Esophagus muscularis mucosa (tissue), 4 donors: ENCODE data around the gene EYA2. TPM values are rescaled to one million over a fixed set of nuclear protein-coding genes. Genes with fewer than 3 reads are reported as not detected.

Source experiments
- DNase-seq: peaks from one replicate; pipeline ENCODE4 v3.0.0-alpha.2; 2017; ENCODE audit errors: extremely low spot score
- H3K27ac ChIP-seq, 4 donors: fragments of 200-600 bp; sonication (generic); replicated peaks in 1 of 4; 1 replicate in 3 of 4; 2 replicates in 1 of 4; pipeline ENCODE4 v1.5.1; 2016 to 2019; ENCODE audit warnings: mild to moderate bottlenecking in 1 of 4
- H3K27me3 ChIP-seq, 4 donors: fragments of 200-600 bp; sonication (generic); one replicate each; pipeline versions ENCODE4 v1.5.1 to v1.6.0; 2016 to 2019
- H3K36me3 ChIP-seq, 4 donors: fragments of 200-600 bp; sonication (generic); one replicate each; pipeline ENCODE4 v1.5.1; 2016 to 2019
- H3K4me1 ChIP-seq, 4 donors: fragments of 200-600 bp; sonication (generic); one replicate each; pipeline ENCODE4 v1.5.1; 2016 to 2019
- H3K4me3 ChIP-seq, 4 donors: fragments of 200-600 bp; sonication (generic); 1 replicate in 2 of 4; 2 replicates in 2 of 4; pipeline ENCODE4 v1.5.1; 2016 to 2019; ENCODE audit warnings: mild to moderate bottlenecking in 4 of 4, moderate library complexity in 1 of 4
- H3K9me3 ChIP-seq, 4 donors: fragments of 200-600 bp; sonication (generic); 1 replicate in 3 of 4; 2 replicates in 1 of 4; pipeline ENCODE4 v1.5.1; 2016 to 2019
- CTCF ChIP-seq, 3 experiments: fragments of 200-600 bp in 2 of 3; fragments of 450-650 bp in 1 of 3; sonication (generic) in 2 of 3; IDR thresholded peaks; one replicate each; pipeline ENCODE4 v1.5.1; 2017 to 2019; ENCODE audit warnings: antibody characterized with exemption in 3 of 3, mild to moderate bottlenecking in 2 of 3, moderate library complexity in 1 of 3
- EP300 ChIP-seq: sonication (generic); formaldehyde crosslinking; IDR thresholded peaks from one replicate; pipeline ENCODE4 v1.6.1; 2017; ENCODE audit warnings: antibody characterized with exemption
- POLR2A ChIP-seq: fragments of 450-650 bp; IDR thresholded peaks from one replicate; pipeline ENCODE4 v1.6.1; 2017; ENCODE audit warnings: antibody characterized with exemption, moderate library complexity, mild to moderate bottlenecking, low read depth
- POLR2AphosphoS5 ChIP-seq, 2 donors: sonication (generic); formaldehyde crosslinking; IDR thresholded peaks; one replicate each; pipeline ENCODE4 v1.6.1; 2017; ENCODE audit warnings: antibody characterized with exemption in 2 of 2
- WGBS: methylation state at CpG from one replicate; pipeline ENCODE4 v1.1.5; 2018; 5-methylcytosine and 5-hydroxymethylcytosine counted together
- intact Hi-C: fragments of 100-400 bp; cut with DNase I; formaldehyde crosslinking; loops from one replicate; pipeline ENCODE4 v1.15.1; 2023
- total RNA-seq, 4 donors: library from RNA; depleted of rRNA; stranded (reverse); fragments of >200 nt; gene quantifications; one replicate each; pipeline versions ENCODE4 v1.1.0 to v1.2.1, GENCODE V29; 2016

EYA2 gene
- total RNA-seq, 4 donors from 2014 or later = 1.2 to 5.9 (median 4.2) TPM

- no peak overlapping the region for H3K27ac ChIP-seq
- TF ChIP-seq CTCF (IDR thresholded peaks at IDR 0.05) (no peak), EP300 (no peak)
- 95% methylated on average over 7 of the region's 7 CpGs for WGBS
- intact Hi-C loops = no loop called here
- no peaks in the 10 kb centered on the region for H3K27me3 ChIP-seq
- no peak for DNase-seq
- H3K36me3 ChIP-seq = peaks cover 64 to 92% (median 78%) of the 10 kb centered on the region in 4 donors
- H3K4me3 ChIP-seq = no peak overlapping the region
- H3K9me3 ChIP-seq = no peaks in the 10 kb centered on the region
- peaks cover 0 to 3% (median 0%) of the 10 kb centered on the region in 4 donors for H3K4me1 ChIP-seq
These were observed 316.4 kb downstream of the EYA2 start for GRCh38 chr20:47211036-47211435.

- H3K36me3 ChIP-seq = peaks cover 64 to 100% (median 91%) of the 10 kb centered on the region in 4 donors
- H3K27ac ChIP-seq = no peak overlapping the region
- WGBS = 94% methylated on average over 9 of the region's 9 CpGs
- H3K4me3 ChIP-seq = no peak overlapping the region
- peaks cover 0 to 8% (median under 1%) of the 10 kb centered on the region in 4 donors for H3K4me1 ChIP-seq
- DNase-seq = no peak
- H3K9me3 ChIP-seq = no peaks in the 10 kb centered on the region
- intact Hi-C loops = no loop called here
- no peaks in the 10 kb centered on the region for H3K27me3 ChIP-seq
- TF ChIP-seq POLR2A = no peak
- TF ChIP-seq POLR2AphosphoS5 (IDR thresholded peaks at IDR 0.05) = no peak
- no peak for TF ChIP-seq CTCF (IDR thresholded peaks at IDR 0.05)
- TF ChIP-seq EP300 = no peak
These were observed 318.1 kb downstream of the EYA2 start for GRCh38 chr20:47212606-47213207.

GRCh38 chr20:47213966-47214365, 319.3 kb downstream of the EYA2 start:
- WGBS = 86% methylated on average over 9 of the region's 9 CpGs
- peaks cover 55 to 100% (median 88%) of the 10 kb centered on the region in 4 donors for H3K36me3 ChIP-seq
- TF ChIP-seq POLR2A (no peak), CTCF (IDR thresholded peaks at IDR 0.05) (no peak), EP300 (no peak), POLR2AphosphoS5 (IDR thresholded peaks at IDR 0.05) (no peak)
- no peak overlapping the region for H3K4me3 ChIP-seq
- H3K4me1 ChIP-seq = peaks cover 0 to 16% (median 4%) of the 10 kb centered on the region in 4 donors
- no peaks in the 10 kb centered on the region for H3K9me3 ChIP-seq
- intact Hi-C loops = no loop called here
- DNase-seq = no peak
- H3K27ac ChIP-seq = no peak overlapping the region
- no peaks in the 10 kb centered on the region for H3K27me3 ChIP-seq

GRCh38 chr20:47215653-47216397, 321.2 kb downstream of the EYA2 start:
- Histone ChIP-seq H3K27me3 (no peaks in the 10 kb centered on the region), H3K4me1 (peaks cover 0 to 16% (median 4%) of the 10 kb centered on the region in 4 donors), H3K4me3 (no peak overlapping the region), H3K27ac (no peak overlapping the region), H3K9me3 (no peaks in the 10 kb centered on the region), H3K36me3 (peaks cover 43 to 100% (median 87%) of the 10 kb centered on the region in 4 donors)
- intact Hi-C loops = no loop called here
- WGBS = 93% methylated on average over 10 of the region's 10 CpGs
- TF ChIP-seq POLR2A (no peak), POLR2AphosphoS5 (IDR thresholded peaks at IDR 0.05) (no peak), CTCF (IDR thresholded peaks at IDR 0.05) (no peak), EP300 (no peak)
- no peak for DNase-seq
